Measurements from ENCODE around the gene GMDS.

GMDS gene

DNA sequence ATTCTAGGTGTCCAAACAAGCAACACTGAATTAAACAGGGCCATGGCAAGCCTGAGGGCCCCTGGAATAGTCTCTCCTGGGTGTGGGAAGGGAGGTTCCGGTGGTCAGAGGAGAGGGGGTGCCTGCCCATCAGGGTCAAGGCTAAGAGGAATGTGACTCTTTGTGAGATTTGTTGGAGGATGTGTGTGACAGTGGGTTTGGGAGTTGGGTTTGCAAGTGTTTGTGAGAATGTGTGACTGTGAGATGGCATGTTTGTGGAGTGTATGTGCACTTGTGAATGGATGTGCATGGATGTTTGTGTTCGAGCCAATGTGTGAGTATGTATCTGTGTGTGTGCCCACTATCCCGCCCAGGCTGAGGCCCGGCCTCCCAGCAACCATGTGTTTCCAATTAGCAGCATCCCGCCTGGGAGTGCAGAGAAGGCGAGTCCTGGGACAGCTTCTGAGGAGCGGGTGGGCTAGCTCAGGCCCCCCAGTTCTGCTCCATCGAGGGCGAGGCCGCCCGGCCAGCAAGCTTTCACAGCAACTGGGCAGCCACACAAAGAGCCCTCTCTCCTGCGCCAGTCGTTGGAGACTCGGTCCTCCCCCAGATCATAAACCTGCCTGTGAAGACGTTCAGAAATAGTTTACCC, 623.1 kb downstream of the GMDS start:
- H3K4me3 ChIP-seq (ENCODE audit: low read depth, low read length): no peak overlapping the region
- H3K36me3 ChIP-seq (ENCODE audit: insufficient read depth, low read length): no peaks in the 10 kb centered on the region
- no peak overlapping the region for H3K27ac ChIP-seq (ENCODE audit: low read depth, low read length)
- no peak overlapping the region for H2AFZ ChIP-seq (ENCODE audit: low read length, unreplicated experiment)
- no peaks in the 10 kb centered on the region for H3K79me2 ChIP-seq (ENCODE audit: control insufficient read depth, insufficient read depth, low read length, unreplicated experiment)
- no peaks in the 10 kb centered on the region for H3K4me1 ChIP-seq (ENCODE audit: control insufficient read depth, insufficient read depth, low read length, unreplicated experiment)
- no peaks in the 10 kb centered on the region for H3K27me3 ChIP-seq (ENCODE audit: insufficient read depth, low read length)

- Histone ChIP-seq H3K27me3 (ENCODE audit: insufficient read depth, low read length) (no peaks in the 10 kb centered on the region), H3K4me3 (ENCODE audit: low read depth, low read length) (no peak overlapping the region), H3K27ac (ENCODE audit: low read depth, low read length) (no peak overlapping the region), H3K36me3 (ENCODE audit: insufficient read depth, low read length) (no peaks in the 10 kb centered on the region), H3K4me1 (ENCODE audit: control insufficient read depth, insufficient read depth, low read length, unreplicated experiment) (no peaks in the 10 kb centered on the region), H3K79me2 (ENCODE audit: control insufficient read depth, insufficient read depth, low read length, unreplicated experiment) (no peaks in the 10 kb centered on the region), H2AFZ (ENCODE audit: low read length, unreplicated experiment) (no peak overlapping the region)
Observed at GRCh38 chr6:1621070-1621701, 624.2 kb downstream of the GMDS start.

DNA sequence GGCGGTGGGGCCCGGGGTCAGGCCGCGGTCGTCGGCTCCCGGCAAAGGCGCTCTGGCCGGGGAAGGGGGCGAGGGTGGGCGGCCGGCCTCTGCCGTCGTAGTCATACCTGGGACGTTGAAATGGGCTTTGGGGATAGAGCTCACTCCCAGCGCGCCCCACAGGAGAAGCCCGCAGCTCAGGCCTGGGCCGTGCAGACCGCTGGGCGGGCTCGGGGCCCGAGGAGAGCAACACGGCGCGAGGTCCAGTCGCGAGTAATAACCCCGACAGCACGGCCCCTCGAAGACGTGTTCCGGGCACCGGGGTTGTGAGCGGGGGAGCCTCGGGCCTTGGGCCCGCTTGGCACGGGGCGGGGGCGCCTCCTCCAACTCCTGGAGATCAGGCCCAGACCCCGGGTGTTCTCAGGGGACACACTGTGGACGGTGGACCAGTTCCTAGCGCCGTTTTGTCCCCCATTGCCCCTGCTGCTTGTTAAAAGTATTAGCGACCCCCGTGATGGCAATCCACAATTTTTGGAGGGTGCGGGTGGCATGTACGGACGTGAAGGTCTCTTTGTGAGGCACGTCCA, 624.8 kb downstream of the GMDS start:
- no peaks in the 10 kb centered on the region for H3K4me1 ChIP-seq (ENCODE audit: control insufficient read depth, insufficient read depth, low read length, unreplicated experiment)
- H3K79me2 ChIP-seq (ENCODE audit: control insufficient read depth, insufficient read depth, low read length, unreplicated experiment): no peaks in the 10 kb centered on the region
- no peak overlapping the region for H3K4me3 ChIP-seq (ENCODE audit: low read depth, low read length)
- H3K27ac ChIP-seq (ENCODE audit: low read depth, low read length): no peak overlapping the region
- no peak overlapping the region for H2AFZ ChIP-seq (ENCODE audit: low read length, unreplicated experiment)
- H3K36me3 ChIP-seq (ENCODE audit: insufficient read depth, low read length): no peaks in the 10 kb centered on the region
- H3K27me3 ChIP-seq (ENCODE audit: insufficient read depth, low read length): no peaks in the 10 kb centered on the region

GRCh38 chr6:1619673-1620503, 625.5 kb downstream of the GMDS start:
- Histone ChIP-seq H3K4me3 (ENCODE audit: low read depth, low read length) (no peak overlapping the region), H3K27me3 (ENCODE audit: insufficient read depth, low read length) (no peaks in the 10 kb centered on the region), H3K4me1 (ENCODE audit: control insufficient read depth, insufficient read depth, low read length, unreplicated experiment) (no peaks in the 10 kb centered on the region), H3K79me2 (ENCODE audit: control insufficient read depth, insufficient read depth, low read length, unreplicated experiment) (no peaks in the 10 kb centered on the region), H3K36me3 (ENCODE audit: insufficient read depth, low read length) (no peaks in the 10 kb centered on the region), H2AFZ (ENCODE audit: low read length, unreplicated experiment) (no peak overlapping the region), H3K27ac (ENCODE audit: low read depth, low read length) (no peak overlapping the region)

DNA sequence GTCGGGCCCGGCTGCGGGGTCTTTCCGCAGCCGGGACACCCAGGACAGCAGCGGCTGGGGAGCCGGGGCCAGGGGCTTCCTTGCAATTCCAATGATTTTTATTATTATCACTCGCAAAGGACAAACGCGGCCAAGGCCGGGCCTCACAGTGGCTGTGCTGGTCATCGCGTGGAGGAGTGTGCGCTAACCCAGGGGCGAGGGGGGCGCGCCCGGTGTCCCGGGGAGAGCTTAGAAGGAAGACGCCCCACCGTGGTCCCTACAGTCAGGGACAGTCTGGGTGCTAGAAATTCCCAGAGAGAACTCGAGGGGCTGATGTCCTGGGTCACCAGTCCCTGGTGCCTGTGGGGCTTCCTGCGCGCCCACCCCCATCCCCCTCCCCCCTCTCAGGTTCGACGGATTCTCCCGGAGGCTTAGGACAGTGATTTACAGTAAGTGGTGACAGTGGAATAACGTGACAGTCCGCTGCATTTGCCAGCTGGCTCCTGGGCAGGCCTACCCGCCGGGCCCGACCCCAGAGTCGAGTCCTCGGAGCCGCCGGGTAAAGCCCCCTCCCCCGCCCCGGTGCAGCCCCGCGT, 626.2 kb downstream of the GMDS start:
- H2AFZ ChIP-seq (ENCODE audit: low read length, unreplicated experiment): no peak overlapping the region
- no peak overlapping the region for H3K4me3 ChIP-seq (ENCODE audit: low read depth, low read length)
- no peaks in the 10 kb centered on the region for H3K4me1 ChIP-seq (ENCODE audit: control insufficient read depth, insufficient read depth, low read length, unreplicated experiment)
- no peak overlapping the region for H3K27ac ChIP-seq (ENCODE audit: low read depth, low read length)
- no peaks in the 10 kb centered on the region for H3K27me3 ChIP-seq (ENCODE audit: insufficient read depth, low read length)
- H3K79me2 ChIP-seq (ENCODE audit: control insufficient read depth, insufficient read depth, low read length, unreplicated experiment): no peaks in the 10 kb centered on the region
- H3K36me3 ChIP-seq (ENCODE audit: insufficient read depth, low read length): no peaks in the 10 kb centered on the region

DNA sequence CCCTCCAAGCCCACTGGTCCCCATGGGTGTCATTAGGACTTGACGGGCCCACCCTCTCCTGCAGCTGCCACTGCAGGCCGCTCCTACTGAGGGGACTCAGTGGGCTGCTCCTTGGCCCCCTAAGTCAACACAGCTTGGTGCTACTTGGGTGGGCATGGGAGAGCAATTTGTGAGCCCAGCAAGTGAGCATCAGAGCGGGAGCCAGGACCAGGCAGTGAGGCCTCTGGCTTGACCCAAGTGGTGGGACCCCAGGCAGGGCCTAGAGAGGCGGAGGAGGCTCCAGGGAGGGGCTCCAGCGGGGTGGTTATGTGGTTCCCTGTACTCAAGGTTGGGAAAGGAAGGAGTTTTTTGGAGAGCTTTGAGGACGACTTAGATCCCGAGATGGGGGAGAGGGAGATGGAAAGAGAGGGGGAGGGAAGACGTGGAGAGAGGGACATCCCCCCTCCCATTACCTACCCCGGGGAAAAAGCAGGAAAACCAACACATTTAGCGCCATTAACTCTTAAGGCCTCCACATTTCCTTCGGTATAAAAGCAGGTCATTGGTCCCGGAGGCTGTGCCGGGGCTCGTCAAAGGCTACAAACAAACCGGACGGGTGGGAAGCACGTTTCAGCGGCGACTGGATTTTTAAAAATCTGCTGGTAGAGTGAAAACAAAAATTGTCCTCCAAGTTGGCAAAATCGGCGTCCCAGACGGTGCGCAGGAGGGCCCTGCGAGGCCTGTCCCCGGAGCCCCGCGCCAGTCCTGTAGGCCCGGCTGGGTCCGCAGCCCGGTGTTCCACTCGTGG, 626.9 kb downstream of the GMDS start:
- Histone ChIP-seq H3K4me1 (ENCODE audit: control insufficient read depth, insufficient read depth, low read length, unreplicated experiment) (peaks cover 5% of the 10 kb centered on the region), H3K4me3 (ENCODE audit: low read depth, low read length) (no peak overlapping the region), H3K36me3 (ENCODE audit: insufficient read depth, low read length) (no peaks in the 10 kb centered on the region)

DNA sequence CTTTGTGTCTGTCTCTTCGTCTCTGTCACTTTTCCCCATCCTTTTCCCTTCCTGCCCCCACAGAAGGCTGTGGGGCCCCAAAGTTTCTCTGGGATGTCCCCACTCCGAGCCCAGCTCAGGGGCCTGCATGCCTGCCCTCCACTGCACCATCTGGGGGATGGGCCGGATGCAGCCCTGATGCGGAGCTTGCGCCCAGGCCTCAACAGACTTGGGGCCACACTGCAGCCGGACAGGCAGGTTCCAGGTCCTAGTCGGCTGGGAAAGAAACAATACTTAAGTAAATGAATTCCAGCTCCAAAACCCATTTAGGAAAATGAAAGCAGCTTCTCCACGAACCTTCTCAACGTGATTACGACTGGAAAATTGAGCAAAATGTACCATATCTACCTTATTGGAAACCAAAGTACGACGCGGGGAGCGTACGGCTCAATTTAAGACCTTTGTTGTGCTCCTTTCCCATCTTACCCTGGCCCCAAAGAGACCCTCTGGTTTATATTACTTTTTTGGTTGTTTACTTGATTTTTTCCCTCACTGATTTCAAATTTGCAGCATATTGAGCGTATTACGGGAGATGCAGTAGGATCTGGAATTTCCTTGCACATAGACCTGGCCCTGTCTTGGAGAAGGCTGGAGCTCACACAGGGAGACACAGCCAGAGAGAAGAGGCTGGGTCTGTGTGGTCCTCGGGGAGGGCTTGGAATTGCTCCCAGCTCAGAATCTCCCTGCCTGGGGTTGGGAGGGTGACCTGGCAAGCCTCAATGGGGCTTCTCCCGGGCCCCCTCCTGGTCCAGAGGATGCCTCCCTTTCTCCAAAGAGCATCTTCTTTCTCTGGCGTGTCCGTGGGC, 627.7 kb downstream of the GMDS start:
- no peaks in the 10 kb centered on the region for H3K27me3 ChIP-seq (ENCODE audit: insufficient read depth, low read length)
- peaks cover 11% of the 10 kb centered on the region for H3K4me1 ChIP-seq (ENCODE audit: control insufficient read depth, insufficient read depth, low read length, unreplicated experiment)

More for the DNA sequence above, 626.9 kb downstream of the GMDS start:
- Histone ChIP-seq H2AFZ (ENCODE audit: low read length, unreplicated experiment) (no peak overlapping the region), H3K79me2 (ENCODE audit: control insufficient read depth, insufficient read depth, low read length, unreplicated experiment) (peaks cover 6% of the 10 kb centered on the region), H3K27ac (ENCODE audit: low read depth, low read length) (no peak overlapping the region), H3K27me3 (ENCODE audit: insufficient read depth, low read length) (no peaks in the 10 kb centered on the region)

GRCh38 chr6:1616701-1617463, 628.5 kb downstream of the GMDS start:
- H3K4me1 ChIP-seq (ENCODE audit: control insufficient read depth, insufficient read depth, low read length, unreplicated experiment): peaks cover 12% of the 10 kb centered on the region
- H3K36me3 ChIP-seq (ENCODE audit: insufficient read depth, low read length): no peaks in the 10 kb centered on the region
- peaks cover 11% of the 10 kb centered on the region for H3K79me2 ChIP-seq (ENCODE audit: control insufficient read depth, insufficient read depth, low read length, unreplicated experiment)
- H3K4me3 ChIP-seq (ENCODE audit: low read depth, low read length): no peak overlapping the region
- H3K27ac ChIP-seq (ENCODE audit: low read depth, low read length): no peak overlapping the region
- H2AFZ ChIP-seq (ENCODE audit: low read length, unreplicated experiment): no peak overlapping the region
- no peaks in the 10 kb centered on the region for H3K27me3 ChIP-seq (ENCODE audit: insufficient read depth, low read length)

More for the DNA sequence above, 627.7 kb downstream of the GMDS start:
- no peak overlapping the region for H3K4me3 ChIP-seq (ENCODE audit: low read depth, low read length)
- no peaks in the 10 kb centered on the region for H3K36me3 ChIP-seq (ENCODE audit: insufficient read depth, low read length)
- H2AFZ ChIP-seq (ENCODE audit: low read length, unreplicated experiment): no peak overlapping the region
- no peak overlapping the region for H3K27ac ChIP-seq (ENCODE audit: low read depth, low read length)
- peaks cover 7% of the 10 kb centered on the region for H3K79me2 ChIP-seq (ENCODE audit: control insufficient read depth, insufficient read depth, low read length, unreplicated experiment)

- H3K27ac ChIP-seq (ENCODE audit: low read depth, low read length): no peak overlapping the region
- H3K36me3 ChIP-seq (ENCODE audit: insufficient read depth, low read length): no peaks in the 10 kb centered on the region
- H3K79me2 ChIP-seq (ENCODE audit: control insufficient read depth, insufficient read depth, low read length, unreplicated experiment): peaks cover 14% of the 10 kb centered on the region
- H3K27me3 ChIP-seq (ENCODE audit: insufficient read depth, low read length): no peaks in the 10 kb centered on the region
- H3K4me1 ChIP-seq (ENCODE audit: control insufficient read depth, insufficient read depth, low read length, unreplicated experiment): peaks cover 12% of the 10 kb centered on the region
- no peak overlapping the region for H2AFZ ChIP-seq (ENCODE audit: low read length, unreplicated experiment)
- H3K4me3 ChIP-seq (ENCODE audit: low read depth, low read length): no peak overlapping the region
Observed at GRCh38 chr6:1615853-1616420, 629.5 kb downstream of the GMDS start.

All from ACC112 (cell line).